Measurements from ENCODE around the gene VIPR2.

VIPR2 gene

GRCh38 chr7:159159731-159160130 lies 15.1 kb upstream of the VIPR2 start:
- TF ChIP-seq CTCF (IDR thresholded peaks at IDR 0.05; ENCODE audit: low read depth, low read length): no peak
- Histone ChIP-seq H3K27me3 (ENCODE audit: insufficient read depth, low read depth, severe bottlenecking) (no peaks in the 10 kb centered on the region), H3K27ac (no peak overlapping the region), H3K9me3 (ENCODE audit: severe bottlenecking) (no peaks in the 10 kb centered on the region), H3K36me3 (no peaks in the 10 kb centered on the region), H3K4me3 (ENCODE audit: low read depth, low read length) (no peak overlapping the region)
- DNase-seq: no peak

GRCh38 chr7:159158888-159159405 lies 14.3 kb upstream of the VIPR2 start:
- no peaks in the 10 kb centered on the region for H3K36me3 ChIP-seq
- TF ChIP-seq CTCF (IDR thresholded peaks at IDR 0.05; ENCODE audit: low read depth, low read length): no peak
- no peak for DNase-seq
- no peak overlapping the region for H3K4me3 ChIP-seq (ENCODE audit: low read depth, low read length)
- no peak overlapping the region for H3K27ac ChIP-seq
- H3K27me3 ChIP-seq (ENCODE audit: insufficient read depth, low read depth, severe bottlenecking): no peaks in the 10 kb centered on the region
- H3K9me3 ChIP-seq (ENCODE audit: severe bottlenecking): no peaks in the 10 kb centered on the region

GRCh38 chr7:159158125-159158887 lies 13.6 kb upstream of the VIPR2 start:
- Histone ChIP-seq H3K4me3 (ENCODE audit: low read depth, low read length) (no peak overlapping the region), H3K36me3 (no peaks in the 10 kb centered on the region), H3K27ac (no peak overlapping the region), H3K27me3 (ENCODE audit: insufficient read depth, low read depth, severe bottlenecking) (no peaks in the 10 kb centered on the region), H3K9me3 (ENCODE audit: severe bottlenecking) (no peaks in the 10 kb centered on the region)
- DNase-seq: no peak
- TF ChIP-seq CTCF (IDR thresholded peaks at IDR 0.05; ENCODE audit: low read depth, low read length): no peak

DNA sequence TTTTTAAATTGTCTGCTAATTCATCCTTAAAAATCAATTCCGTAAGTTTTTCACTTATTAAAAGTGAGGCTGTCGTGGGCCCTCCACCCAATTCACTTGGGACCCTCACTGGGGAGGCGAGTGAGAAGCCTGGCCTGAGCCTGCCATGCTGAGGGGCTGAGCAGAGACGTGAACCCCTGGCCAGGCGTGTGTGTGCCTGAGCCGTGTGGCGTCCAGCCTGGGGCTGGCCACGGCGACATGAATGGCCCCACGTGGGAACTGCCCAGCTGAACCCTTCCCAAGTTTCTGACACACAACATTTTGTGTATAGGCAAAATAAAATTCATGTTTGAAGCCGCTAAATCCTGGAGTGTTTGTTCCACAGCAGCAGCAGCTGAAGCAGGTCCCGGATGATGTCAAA lies 13.0 kb upstream of the VIPR2 start:
- H3K27ac ChIP-seq: no peak overlapping the region

DNA sequence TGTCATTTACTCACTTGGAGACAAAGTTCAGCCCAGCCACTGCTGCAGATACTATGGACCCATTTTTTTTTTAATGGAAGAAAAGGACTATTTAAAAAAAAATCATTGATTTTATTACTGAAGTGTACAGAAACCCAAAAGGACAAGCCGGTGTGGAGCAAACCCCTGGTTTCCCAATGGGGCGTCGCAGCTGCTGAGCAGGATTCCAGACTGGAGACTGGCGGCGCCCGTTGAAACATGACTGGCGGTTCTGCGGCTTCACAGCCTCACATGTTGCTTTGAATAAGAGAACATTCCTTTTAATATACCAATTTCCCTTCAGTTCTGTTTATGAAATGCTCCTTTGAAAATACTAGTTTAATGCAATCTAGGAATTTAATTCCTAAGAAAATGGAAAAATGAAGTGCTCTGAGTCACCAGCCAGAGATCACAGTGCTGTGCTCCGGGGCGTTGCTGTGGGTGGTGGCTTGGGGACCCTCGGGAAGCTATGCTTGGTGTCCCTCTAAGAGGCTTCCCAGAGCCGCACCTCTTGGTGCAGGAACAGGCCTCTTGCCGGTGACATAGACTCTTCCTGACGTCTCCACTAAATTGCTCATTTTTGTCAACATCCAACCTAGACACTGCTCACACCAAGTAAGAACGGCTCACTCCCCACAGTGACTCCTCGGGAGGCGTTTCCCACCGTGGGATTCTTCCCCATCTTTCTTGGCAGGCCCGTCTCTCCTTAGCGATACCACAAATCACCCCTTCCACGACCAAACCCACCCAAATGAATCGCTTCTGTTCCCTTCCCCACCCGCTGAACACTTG lies 12.0 kb upstream of the VIPR2 start:
- Histone ChIP-seq H3K9me3 (ENCODE audit: severe bottlenecking) (no peaks in the 10 kb centered on the region), H3K36me3 (no peaks in the 10 kb centered on the region), H3K27ac (no peak overlapping the region), H3K4me3 (ENCODE audit: low read depth, low read length) (no peak overlapping the region), H3K27me3 (ENCODE audit: insufficient read depth, low read depth, severe bottlenecking) (no peaks in the 10 kb centered on the region)
- TF ChIP-seq CTCF (IDR thresholded peaks at IDR 0.05; ENCODE audit: low read depth, low read length): no peak
- DNase-seq: no peak

More for the DNA sequence above, 13.0 kb upstream of the VIPR2 start:
- DNase-seq: no peak
- Histone ChIP-seq H3K27me3 (ENCODE audit: insufficient read depth, low read depth, severe bottlenecking) (no peaks in the 10 kb centered on the region), H3K36me3 (no peaks in the 10 kb centered on the region), H3K9me3 (ENCODE audit: severe bottlenecking) (no peaks in the 10 kb centered on the region), H3K4me3 (ENCODE audit: low read depth, low read length) (no peak overlapping the region)
- TF ChIP-seq CTCF (IDR thresholded peaks at IDR 0.05; ENCODE audit: low read depth, low read length): no peak

Measured in WERI-Rb-1 (cell line).